ENCODE results near the gene AGTRAP. TPM values are rescaled to one million over a fixed set of nuclear protein-coding genes. Genes with fewer than 3 reads are reported as not detected.

The AGTRAP gene
- total and polyA plus RNA-seq, 9 of the 15 experiments (the other 6 are each of a cell fraction or from before 2014, with no cell fraction given) = 26.8 to 105 (median 57.5) TPM

DNA sequence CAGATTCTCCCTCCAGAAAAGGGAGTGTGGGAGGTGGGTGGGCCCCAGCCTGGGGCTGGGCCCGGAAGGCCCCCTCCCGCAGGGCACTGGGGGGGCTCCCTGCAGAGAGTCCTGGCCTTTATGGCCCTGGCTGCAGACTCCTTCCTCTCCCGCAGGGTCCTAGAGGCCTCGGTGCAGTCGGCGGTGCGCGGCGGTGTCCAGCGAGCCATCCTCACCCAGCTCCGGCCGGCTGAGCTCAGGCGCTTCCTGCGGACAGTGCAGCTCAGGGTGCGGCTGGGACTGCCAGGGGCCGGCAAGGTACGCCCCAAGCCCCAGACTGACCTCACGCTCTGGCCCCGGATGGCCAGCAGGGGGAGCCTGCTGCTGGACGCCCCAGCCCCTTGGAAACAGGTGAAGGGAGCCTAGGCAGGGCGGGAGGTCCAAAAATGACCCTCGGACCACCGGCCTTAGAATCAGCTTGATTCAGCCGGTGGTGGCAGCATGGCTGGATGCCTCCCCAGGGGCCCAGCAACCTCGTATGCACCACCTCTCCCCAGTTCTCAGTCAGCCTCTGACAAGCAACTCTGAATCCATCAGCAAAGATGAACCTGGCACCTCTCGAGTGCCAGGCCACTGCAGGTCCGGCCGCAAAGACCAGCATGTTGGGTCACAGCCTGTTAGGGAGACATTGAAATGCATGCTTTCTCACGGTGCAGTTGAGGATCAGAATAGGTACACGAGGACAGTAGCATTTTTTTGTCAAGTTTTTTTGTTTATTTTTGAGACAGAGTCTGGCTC, 49.2 kb downstream of the AGTRAP start (continued):
- TF ChIP-seq, protein P1, sequence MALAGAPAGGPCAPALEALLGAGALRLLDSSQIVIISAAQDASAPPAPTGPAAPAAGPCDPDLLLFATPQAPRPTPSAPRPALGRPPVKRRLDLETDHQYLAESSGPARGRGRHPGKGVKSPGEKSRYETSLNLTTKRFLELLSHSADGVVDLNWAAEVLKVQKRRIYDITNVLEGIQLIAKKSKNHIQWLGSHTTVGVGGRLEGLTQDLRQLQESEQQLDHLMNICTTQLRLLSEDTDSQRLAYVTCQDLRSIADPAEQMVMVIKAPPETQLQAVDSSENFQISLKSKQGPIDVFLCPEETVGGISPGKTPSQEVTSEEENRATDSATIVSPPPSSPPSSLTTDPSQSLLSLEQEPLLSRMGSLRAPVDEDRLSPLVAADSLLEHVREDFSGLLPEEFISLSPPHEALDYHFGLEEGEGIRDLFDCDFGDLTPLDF (CRISPR knock-in tag; IDR thresholded peaks at IDR 0.05) = peak; percentile 32; the same call in 1 of the 2 replicates
- TF ChIP-seq SMAD1 (IDR thresholded peaks at IDR 0.05; ENCODE audit: low read depth, low read length, partially characterized antibody) (no peak), FIP1L1 (IDR thresholded peaks at IDR 0.05; ENCODE audit: low read depth, low read length, poor library complexity, severe bottlenecking) (peak; percentile 96), ZNF197 (CRISPR knock-in tag; IDR thresholded peaks at IDR 0.05; ENCODE audit: low read depth) (no peak), RCOR1 (IDR thresholded peaks at IDR 0.05; ENCODE audit: borderline replicate concordance in 1 of 2, low read depth in 2 of 2, low read length in 2 of 2) (peak; percentile 17 to 59; a peak in 2 of 4 replicates), ZNF707 (CRISPR knock-in tag; conservative IDR thresholded peaks at IDR 0.05) (no peak), EHMT2 (IDR thresholded peaks at IDR 0.05) (no peak), ZC3H11A (IDR thresholded peaks at IDR 0.05; ENCODE audit: low read depth, low read length) (peak; percentile 73; the same call in 1 of the 2 replicates), TCF15 (CRISPR knock-in tag; IDR thresholded peaks at IDR 0.05) (no peak), U2AF1 (optimal IDR thresholded peaks at IDR 0.05; ENCODE audit: low read depth, low read length) (peak; percentile 70), HDAC2 (IDR thresholded peaks at IDR 0.05) (no peak), ETV5 (CRISPR knock-in tag; IDR thresholded peaks at IDR 0.05; ENCODE audit: low read depth) (no peak), HNRNPLL (IDR thresholded peaks at IDR 0.05; ENCODE audit: low read depth, low read length, poor library complexity, severe bottlenecking) (peak; percentile 28), XRCC4 (IDR thresholded peaks at IDR 0.05; ENCODE audit: extremely low read depth, insufficient read depth, insufficient read length) (no peak)
- TF ChIP-seq, protein P2, sequence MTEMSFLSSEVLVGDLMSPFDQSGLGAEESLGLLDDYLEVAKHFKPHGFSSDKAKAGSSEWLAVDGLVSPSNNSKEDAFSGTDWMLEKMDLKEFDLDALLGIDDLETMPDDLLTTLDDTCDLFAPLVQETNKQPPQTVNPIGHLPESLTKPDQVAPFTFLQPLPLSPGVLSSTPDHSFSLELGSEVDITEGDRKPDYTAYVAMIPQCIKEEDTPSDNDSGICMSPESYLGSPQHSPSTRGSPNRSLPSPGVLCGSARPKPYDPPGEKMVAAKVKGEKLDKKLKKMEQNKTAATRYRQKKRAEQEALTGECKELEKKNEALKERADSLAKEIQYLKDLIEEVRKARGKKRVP (CRISPR knock-in tag; IDR thresholded peaks at IDR 0.05) = peak; percentile 31; the same call in 1 of the 2 replicates
- TF ChIP-seq, protein P3, sequence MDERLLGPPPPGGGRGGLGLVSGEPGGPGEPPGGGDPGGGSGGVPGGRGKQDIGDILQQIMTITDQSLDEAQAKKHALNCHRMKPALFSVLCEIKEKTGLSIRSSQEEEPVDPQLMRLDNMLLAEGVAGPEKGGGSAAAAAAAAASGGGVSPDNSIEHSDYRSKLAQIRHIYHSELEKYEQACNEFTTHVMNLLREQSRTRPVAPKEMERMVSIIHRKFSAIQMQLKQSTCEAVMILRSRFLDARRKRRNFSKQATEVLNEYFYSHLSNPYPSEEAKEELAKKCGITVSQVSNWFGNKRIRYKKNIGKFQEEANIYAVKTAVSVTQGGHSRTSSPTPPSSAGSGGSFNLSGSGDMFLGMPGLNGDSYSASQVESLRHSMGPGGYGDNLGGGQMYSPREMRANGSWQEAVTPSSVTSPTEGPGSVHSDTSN (CRISPR knock-in tag; IDR thresholded peaks at IDR 0.05; ENCODE audit: low read depth) = no peak
- TF ChIP-seq, protein P3 (tag; conservative IDR thresholded peaks at IDR 0.05; ENCODE audit: low read depth) = no peak
- TF ChIP-seq, protein P4, sequence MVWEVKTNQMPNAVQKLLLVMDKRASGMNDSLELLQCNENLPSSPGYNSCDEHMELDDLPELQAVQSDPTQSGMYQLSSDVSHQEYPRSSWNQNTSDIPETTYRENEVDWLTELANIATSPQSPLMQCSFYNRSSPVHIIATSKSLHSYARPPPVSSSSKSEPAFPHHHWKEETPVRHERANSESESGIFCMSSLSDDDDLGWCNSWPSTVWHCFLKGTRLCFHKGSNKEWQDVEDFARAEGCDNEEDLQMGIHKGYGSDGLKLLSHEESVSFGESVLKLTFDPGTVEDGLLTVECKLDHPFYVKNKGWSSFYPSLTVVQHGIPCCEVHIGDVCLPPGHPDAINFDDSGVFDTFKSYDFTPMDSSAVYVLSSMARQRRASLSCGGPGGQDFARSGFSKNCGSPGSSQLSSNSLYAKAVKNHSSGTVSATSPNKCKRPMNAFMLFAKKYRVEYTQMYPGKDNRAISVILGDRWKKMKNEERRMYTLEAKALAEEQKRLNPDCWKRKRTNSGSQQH (CRISPR knock-in tag; IDR thresholded peaks at IDR 0.05) = no peak; the same call in 1 of the 2 replicates
- TF ChIP-seq, protein P5, sequence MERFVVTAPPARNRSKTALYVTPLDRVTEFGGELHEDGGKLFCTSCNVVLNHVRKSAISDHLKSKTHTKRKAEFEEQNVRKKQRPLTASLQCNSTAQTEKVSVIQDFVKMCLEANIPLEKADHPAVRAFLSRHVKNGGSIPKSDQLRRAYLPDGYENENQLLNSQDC (CRISPR knock-in tag; IDR thresholded peaks at IDR 0.05) = no peak
